ENCODE data around the gene PIGL.

GRCh38 chr17:16259926-16260325 is 42.9 kb downstream of the PIGL start:
- TF ChIP-seq CTCF (IDR thresholded peaks at IDR 0.05), result no peak
- TF ChIP-seq POLR2A (IDR thresholded peaks at IDR 0.05), result no peak
- TF ChIP-seq POLR2AphosphoS5 (IDR thresholded peaks at IDR 0.05), result no peak

Measured in breast epithelium (tissue), 3 donors.